CD14-positive monocyte (primary cell): ENCODE measurements around the gene RPS27A. TPM values are rescaled to one million over a fixed set of nuclear protein-coding genes. Genes with fewer than 3 reads are reported as not detected.

ENCODE experiments used
- DNase-seq, 3 donors: peaks; one replicate each; pipeline ENCODE4 v3.0.0-alpha.2; 2011 to 2022
- H2AFZ ChIP-seq: 2 replicates; pipeline ENCODE4 v1.6.0; 2012; ENCODE audit warnings: mild to moderate bottlenecking, low read depth, low read length, inconsistent platforms; ENCODE audit not compliant: insufficient read depth, poor library complexity, severe bottlenecking
- H3K27ac ChIP-seq, 2 donors: 1 replicate in 1 of 2; 2 replicates in 1 of 2; pipeline ENCODE4 v1.5.1; 2012 to 2013; ENCODE audit warnings: low read length in 2 of 2, control low read depth in 1 of 2, inconsistent platforms in 1 of 2, low read depth in 1 of 2, mild to moderate bottlenecking in 1 of 2
- H3K27me3 ChIP-seq, 2 donors: one replicate each; pipeline versions ENCODE4 v1.6.0 to v1.6.1; 2011 to 2013; ENCODE audit warnings: low read length in 2 of 2; ENCODE audit not compliant: control insufficient read depth in 2 of 2, insufficient read depth in 2 of 2
- H3K36me3 ChIP-seq, 2 donors: replicated peaks in 1 of 2; 1 replicate in 1 of 2; 2 replicates in 1 of 2; pipeline versions ENCODE4 v1.5.1 to v1.6.1; 2012 to 2013; ENCODE audit warnings: low read length in 2 of 2, control low read depth in 1 of 2, inconsistent platforms in 1 of 2, mild to moderate bottlenecking in 1 of 2; ENCODE audit not compliant: insufficient read depth in 2 of 2, control insufficient read depth in 1 of 2
- H3K4me1 ChIP-seq, 2 donors: 1 replicate in 1 of 2; 2 replicates in 1 of 2; pipeline versions ENCODE4 v1.5.1 to v1.6.1; 2012 to 2013; ENCODE audit warnings: low read length in 2 of 2, control low read depth in 1 of 2, inconsistent platforms in 1 of 2, mild to moderate bottlenecking in 1 of 2, moderate library complexity in 1 of 2; ENCODE audit not compliant: insufficient read depth in 2 of 2, control insufficient read depth in 1 of 2
- H3K4me2 ChIP-seq: replicated peaks from 2 replicates; pipeline ENCODE3; 2012; ENCODE audit warnings: low read length, moderate library complexity, mild to moderate bottlenecking; ENCODE audit not compliant: poor library complexity, severe bottlenecking; ENCODE audit errors: extremely low read depth
- H3K4me3 ChIP-seq, 3 experiments: fragments of 200-600 bp in 1 of 3; sonication (generic) in 1 of 3; replicated peaks in 1 of 3; 1 replicate in 2 of 3; 2 replicates in 1 of 3; pipeline ENCODE4 v1.5.1; 2011 to 2013; ENCODE audit warnings: low read length in 3 of 3, mild to moderate bottlenecking in 3 of 3, control low read depth in 2 of 3, low read depth in 2 of 3, inconsistent platforms in 1 of 3, moderate library complexity in 1 of 3
- H3K79me2 ChIP-seq: 2 replicates; pipeline ENCODE4 v1.6.0; 2012; ENCODE audit warnings: mild to moderate bottlenecking, control low read depth, inconsistent platforms, low read length, moderate library complexity; ENCODE audit not compliant: insufficient read depth
- H3K9ac ChIP-seq: 2 replicates; pipeline ENCODE4 v1.6.0; 2017; ENCODE audit warnings: low read length, mild to moderate bottlenecking; ENCODE audit not compliant: insufficient read depth, poor library complexity, severe bottlenecking
- H3K9me3 ChIP-seq, 2 donors: replicated peaks in 1 of 2; 1 replicate in 1 of 2; 2 replicates in 1 of 2; pipeline versions ENCODE4 v1.5.1 to v1.6.1; 2012 to 2013; ENCODE audit warnings: low read length in 2 of 2, control low read depth in 1 of 2; ENCODE audit not compliant: control insufficient read depth in 1 of 2, insufficient read depth in 1 of 2
- H4K20me1 ChIP-seq: 2 replicates; pipeline ENCODE4 v1.6.0; 2012; ENCODE audit warnings: mild to moderate bottlenecking, low read length, control low read depth, moderate library complexity; ENCODE audit not compliant: insufficient read depth
- H3K27ac Mint-ChIP-seq, 7 donors: one replicate each; pipeline ENCODE4 v1.8.0; 2020; ENCODE audit warnings: mild to moderate bottlenecking in 7 of 7, mixed read lengths in 7 of 7, moderate library complexity in 6 of 7, inconsistent platforms in 2 of 7
- H3K27me3 Mint-ChIP-seq, 3 donors: one replicate each; pipeline ENCODE4 v1.8.0; 2021 to 2022; ENCODE audit warnings: low read depth in 3 of 3, mild to moderate bottlenecking in 3 of 3, mixed read lengths in 3 of 3, moderate library complexity in 3 of 3, inconsistent platforms in 1 of 3
- H3K36me3 Mint-ChIP-seq, 2 donors: one replicate each; pipeline ENCODE4 v1.8.0; 2020; ENCODE audit warnings: mixed read lengths in 2 of 2, inconsistent platforms in 1 of 2, mild to moderate bottlenecking in 1 of 2
- H3K4me1 Mint-ChIP-seq: one replicate; pipeline ENCODE4 v1.8.0; 2020; ENCODE audit warnings: mild to moderate bottlenecking, mixed read lengths
- H3K4me3 Mint-ChIP-seq, 2 donors: one replicate each; pipeline ENCODE4 v1.8.0; 2020; ENCODE audit warnings: mild to moderate bottlenecking in 2 of 2, mixed read lengths in 2 of 2, moderate library complexity in 1 of 2
- H3K9me3 Mint-ChIP-seq, 7 donors: one replicate each; pipeline ENCODE4 v1.8.0; 2020 to 2022; ENCODE audit warnings: mixed read lengths in 7 of 7, mild to moderate bottlenecking in 6 of 7, moderate library complexity in 6 of 7, inconsistent platforms in 2 of 7
- CTCF ChIP-seq: fragments of 200-600 bp; IDR thresholded peaks from one replicate; pipeline ENCODE4 v1.8.0; 2022; ENCODE audit warnings: antibody characterized with exemption, mild to moderate bottlenecking
- WGBS: methylation state at CpG from one replicate; pipeline ENCODE4 v1.1.5; 2013; ENCODE audit warnings: missing lambda C conversion rate; ENCODE audit not compliant: insufficient coverage; 5-methylcytosine and 5-hydroxymethylcytosine counted together
- intact Hi-C, 2 donors: fragments of 100-400 bp; cut with micrococcal nuclease; formaldehyde crosslinking; loops; one replicate each; pipeline versions ENCODE4 v1.15.0 to v1.15.1; 2023
- polyA plus RNA-seq, 3 donors: library from polyadenylated mRNA; depleted of rRNA in 1 of 3; unstranded in 2 of 3; stranded (reverse) in 1 of 3; fragments of 300-500 nt in 2 of 3; fragments of >200 nt in 1 of 3; fragmentation: Illumina TruSeq in 2 of 3; gene quantifications; 1 replicate in 2 of 3; 2 replicates in 1 of 3; pipeline ENCODE4 v1.2.3, GENCODE V29; 2012 to 2021

The RPS27A gene
- polyA plus RNA-seq, 3 donors, result 785 to 1,452 (median 967) TPM

- H3K4me3 ChIP-seq, result no peak overlapping the region
- DNase-seq, result no peak
- Mint-ChIP-seq H3K36me3 (peaks cover 43 to 70% of the 10 kb centered on the region in 2 donors), H3K27ac (peak overlapping the region in 1 of 7 donors; percentile 46), H3K27me3 (no peaks in the 10 kb centered on the region), H3K9me3 (no peaks in the 10 kb centered on the region), H3K4me1 (peaks cover 24% of the 10 kb centered on the region), H3K4me3 (no peak overlapping the region)
- peaks cover 17 to 28% of the 10 kb centered on the region in 2 donors for H3K4me1 ChIP-seq
- no peak overlapping the region for H2AFZ ChIP-seq
- intact Hi-C loops, result loop anchor here in 1 of 2 donors (10.0 kb wide), 1 partner anchor 379 kb away; the partner anchor contains the start of gene PPP4R3B
- peaks cover 35% of the 10 kb centered on the region for H3K79me2 ChIP-seq
- no peak overlapping the region for H3K27ac ChIP-seq
- WGBS, result 100% methylated on average over 2 of the region's 3 CpGs
- TF ChIP-seq CTCF, result no peak
- H3K9me3 ChIP-seq, result no peaks in the 10 kb centered on the region
- H3K27me3 ChIP-seq, result no peaks in the 10 kb centered on the region
- H3K9ac ChIP-seq, result no peak overlapping the region
- peaks cover 46 to 62% of the 10 kb centered on the region in 2 donors for H3K36me3 ChIP-seq
- peaks cover 28% of the 10 kb centered on the region for H4K20me1 ChIP-seq
- no peak overlapping the region for H3K4me2 ChIP-seq
Observed at GRCh38 chr2:55235724-55236538, 3.4 kb downstream of the RPS27A start.

- peaks cover 43 to 81% of the 10 kb centered on the region in 2 donors for H3K36me3 Mint-ChIP-seq
- Histone ChIP-seq H3K9ac (no peak overlapping the region), H3K36me3 (peaks cover 46 to 73% of the 10 kb centered on the region in 2 donors), H2AFZ (no peak overlapping the region), H3K27ac (peak overlapping the region in 1 of 2 donors; percentile 7), H3K79me2 (peaks cover 24% of the 10 kb centered on the region), H3K9me3 (no peaks in the 10 kb centered on the region), H3K4me2 (no peak overlapping the region), H3K27me3 (no peaks in the 10 kb centered on the region), H3K4me1 (peaks cover 8 to 18% of the 10 kb centered on the region in 2 donors), H3K4me3 (no peak overlapping the region), H4K20me1 (peaks cover 28% of the 10 kb centered on the region)
- peaks cover 14% of the 10 kb centered on the region for H3K4me1 Mint-ChIP-seq
- no peak for DNase-seq
- H3K27ac Mint-ChIP-seq, result no peak overlapping the region
- no CpG with 5 or more reads among the region's 2 CpGs for WGBS
- TF ChIP-seq CTCF, result no peak
- H3K9me3 Mint-ChIP-seq, result no peaks in the 10 kb centered on the region
- no peak overlapping the region for H3K4me3 Mint-ChIP-seq
- H3K27me3 Mint-ChIP-seq, result no peaks in the 10 kb centered on the region
- intact Hi-C loops, result loop anchor here in 1 of 2 donors (10.0 kb wide), 1 partner anchor 378 kb away; the partner anchor contains the start of gene PPP4R3B
Observed at GRCh38 chr2:55236992-55237543, 4.6 kb downstream of the RPS27A start.
